Calu3 (cell line): ENCODE results near the gene CCDC174. TPM values are rescaled to one million over a fixed set of nuclear protein-coding genes. Genes with fewer than 3 reads are reported as not detected.

Experiments
- BruUV-seq: library from RNA; stranded (reverse); fragments of 400-500 nt; replicated peaks from 2 replicates; lab custom pipeline; 2021; lab: Mats Ljungman, UMichigan
- CTCF ChIA-PET: fragments of 300-600 bp; sonication (Branson Sonifier 250); formaldehyde crosslinking; loops from one replicate; lab custom pipeline; 2022; ENCODE audit warnings: antibody characterized with exemption; lab: Charles Lee
- DNase-seq: peaks from one replicate; pipeline ENCODE4 v3.0.0; 2022
- H3K27ac Mint-ChIP-seq: one replicate; pipeline ENCODE4 v1.8.0; 2022; ENCODE audit warnings: mixed read lengths; ENCODE audit not compliant: unreplicated experiment
- H3K27me3 Mint-ChIP-seq: one replicate; pipeline ENCODE4 v1.8.0; 2022; ENCODE audit warnings: mixed read lengths; ENCODE audit not compliant: unreplicated experiment
- H3K36me3 Mint-ChIP-seq: one replicate; pipeline ENCODE4 v1.8.0; 2022; ENCODE audit warnings: mild to moderate bottlenecking, moderate library complexity, mixed read lengths; ENCODE audit not compliant: insufficient read depth, unreplicated experiment
- H3K4me1 Mint-ChIP-seq: one replicate; pipeline ENCODE4 v1.8.0; 2022; ENCODE audit warnings: mild to moderate bottlenecking, low read depth, mixed read lengths; ENCODE audit not compliant: unreplicated experiment
- H3K4me3 Mint-ChIP-seq: one replicate; pipeline ENCODE4 v1.8.0; 2022; ENCODE audit warnings: mild to moderate bottlenecking, low read depth, moderate library complexity, mixed read lengths; ENCODE audit not compliant: unreplicated experiment
- H3K9me3 Mint-ChIP-seq: one replicate; pipeline ENCODE4 v1.8.0; 2022; ENCODE audit warnings: low read depth, mixed read lengths; ENCODE audit not compliant: unreplicated experiment
- CTCF ChIP-seq: fragments of 200-600 bp; IDR thresholded peaks from one replicate; pipeline ENCODE4 v1.8.0; 2022; ENCODE audit warnings: antibody characterized with exemption; ENCODE audit not compliant: unreplicated experiment
- intact Hi-C: fragments of 100-400 bp; cut with micrococcal nuclease; formaldehyde crosslinking; loops from one replicate; pipeline ENCODE4 v1.10.0; 2022; ENCODE audit not compliant: unreplicated experiment
- total RNA-seq: library from RNA; stranded (reverse); gene quantifications from 2 replicates; pipeline ENCODE4 v1.2.3, GENCODE V29; 2022

The CCDC174 gene
- total RNA-seq, 1 experiment from 2014 or later, result 17.9 TPM

DNA sequence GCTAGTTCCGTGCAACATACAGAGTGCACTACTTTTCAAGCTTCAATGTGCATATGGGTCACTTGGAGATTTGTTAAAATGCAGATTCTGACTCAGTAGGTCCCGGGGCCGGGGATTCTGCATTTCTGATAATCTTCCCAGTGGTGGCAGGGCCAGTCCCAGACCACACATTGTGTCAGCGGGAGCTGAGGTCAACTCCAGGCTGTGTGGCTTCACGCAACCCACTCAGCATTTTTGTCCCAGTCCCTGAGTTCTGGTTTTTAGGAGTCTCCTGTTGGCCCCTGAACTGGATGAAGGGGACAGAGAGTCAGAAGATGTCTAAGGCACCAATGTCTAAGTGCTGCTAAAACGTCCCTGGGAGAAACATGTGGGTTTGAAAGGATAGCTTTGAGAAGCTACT is 26.1 kb upstream of the CCDC174 start:
- intact Hi-C loops, result no loop called here
- Mint-ChIP-seq H3K4me1 (no peaks in the 10 kb centered on the region), H3K9me3 (no peaks in the 10 kb centered on the region), H3K27me3 (peaks cover 69% of the 10 kb centered on the region), H3K27ac (no peak overlapping the region), H3K36me3 (no peaks in the 10 kb centered on the region), H3K4me3 (no peak overlapping the region)
- no TSS peak for BruUV-seq
- CTCF ChIA-PET, result no interaction called here
- TF ChIP-seq CTCF, result no peak
- no peak for DNase-seq

- no peaks in the 10 kb centered on the region for H3K4me1 Mint-ChIP-seq
- no peak for TF ChIP-seq CTCF
- CTCF ChIA-PET, result no interaction called here
- intact Hi-C loops, result no loop called here
- no peak for DNase-seq
- no peak overlapping the region for H3K27ac Mint-ChIP-seq
- H3K27me3 Mint-ChIP-seq, result peaks cover 69% of the 10 kb centered on the region
- no peak overlapping the region for H3K4me3 Mint-ChIP-seq
- no peaks in the 10 kb centered on the region for H3K9me3 Mint-ChIP-seq
- no peaks in the 10 kb centered on the region for H3K36me3 Mint-ChIP-seq
- BruUV-seq, result no TSS peak
These were observed 23.7 kb upstream of the CCDC174 start for GRCh38 chr3:14627815-14628214.

- Mint-ChIP-seq H3K36me3 (no peaks in the 10 kb centered on the region), H3K4me3 (no peak overlapping the region), H3K27ac (no peak overlapping the region), H3K9me3 (no peaks in the 10 kb centered on the region), H3K4me1 (no peaks in the 10 kb centered on the region), H3K27me3 (peaks cover 66% of the 10 kb centered on the region)
- CTCF ChIA-PET, result no interaction called here
- intact Hi-C loops, result no loop called here
- no peak for TF ChIP-seq CTCF
- no peak for DNase-seq
- no TSS peak for BruUV-seq
These were observed 23.2 kb upstream of the CCDC174 start for GRCh38 chr3:14628406-14628805.

DNA sequence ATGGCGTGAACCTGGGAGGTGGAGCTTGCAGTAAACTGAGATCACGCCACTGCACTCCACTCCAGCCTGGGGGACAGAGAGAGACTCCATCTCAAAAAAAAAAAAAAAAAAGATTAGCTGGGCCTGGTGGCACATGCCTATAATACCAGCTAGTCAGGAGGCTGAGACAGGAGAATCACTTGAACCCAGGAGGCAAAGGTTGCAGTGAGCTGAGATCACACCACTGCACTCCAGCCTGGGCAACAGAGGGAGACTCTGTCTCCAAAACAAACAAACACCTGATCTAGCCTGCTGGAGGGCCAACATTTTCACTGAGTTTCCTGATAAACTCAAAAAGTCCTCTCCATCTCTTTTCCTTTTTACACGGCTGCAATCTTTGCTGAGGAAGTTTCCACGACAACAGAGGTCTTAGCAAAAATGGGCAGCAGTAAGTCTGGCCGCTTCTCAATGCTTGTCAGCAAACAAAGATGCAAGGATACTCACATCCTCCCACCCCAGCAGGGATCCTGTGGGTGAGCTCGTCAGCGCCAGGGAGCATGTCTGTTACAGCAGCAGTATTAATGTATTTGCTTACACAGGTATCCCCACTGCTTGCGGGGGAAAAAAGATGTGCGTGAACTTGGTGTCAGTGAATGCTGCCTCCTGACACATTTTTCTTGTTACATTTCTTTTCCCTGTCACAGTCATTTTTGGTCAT is 21.0 kb upstream of the CCDC174 start:
- no TSS peak for BruUV-seq
- no peak for DNase-seq
- intact Hi-C loops, result no loop called here
- Mint-ChIP-seq H3K27ac (no peak overlapping the region), H3K27me3 (peaks cover 45% of the 10 kb centered on the region), H3K9me3 (no peaks in the 10 kb centered on the region), H3K36me3 (no peaks in the 10 kb centered on the region), H3K4me3 (no peak overlapping the region), H3K4me1 (no peaks in the 10 kb centered on the region)
- no peak for TF ChIP-seq CTCF
- CTCF ChIA-PET, result no interaction called here
